Effector memory CD4-positive, alpha-beta T cell (primary cell): ENCODE results near the gene RHOBTB1.

Source experiments
- DNase-seq, 3 donors: peaks; one replicate each; pipeline ENCODE4 v3.0.0-alpha.2; 2020
- H3K27ac ChIP-seq: 2 replicates; pipeline ENCODE4 v1.7.0; 2013; ENCODE audit warnings: mild to moderate bottlenecking, low read length, moderate library complexity; ENCODE audit not compliant: insufficient read depth, poor library complexity, severe bottlenecking
- H3K27me3 ChIP-seq: replicated peaks from 2 replicates; pipeline ENCODE4 v1.7.0; 2013; ENCODE audit warnings: mild to moderate bottlenecking, low read length; ENCODE audit not compliant: insufficient read depth, control insufficient read depth, poor library complexity, severe bottlenecking
- H3K36me3 ChIP-seq: 2 replicates; pipeline ENCODE4 v1.7.0; 2013; ENCODE audit warnings: mild to moderate bottlenecking, low read length, moderate library complexity; ENCODE audit not compliant: control insufficient read depth, insufficient read depth
- H3K4me1 ChIP-seq: 2 replicates; pipeline ENCODE4 v1.7.0; 2013; ENCODE audit warnings: low read length, mild to moderate bottlenecking; ENCODE audit not compliant: control insufficient read depth, insufficient read depth, poor library complexity, severe bottlenecking
- H3K4me3 ChIP-seq: 2 replicates; pipeline ENCODE4 v1.7.0; 2013; ENCODE audit warnings: low read length, low read depth, mild to moderate bottlenecking; ENCODE audit not compliant: insufficient read depth, poor library complexity, severe bottlenecking
- H3K9me3 ChIP-seq: 2 replicates; pipeline ENCODE4 v1.7.0; 2013; ENCODE audit warnings: mild to moderate bottlenecking, low read length, moderate library complexity; ENCODE audit not compliant: control insufficient read depth

The RHOBTB1 gene

DNA sequence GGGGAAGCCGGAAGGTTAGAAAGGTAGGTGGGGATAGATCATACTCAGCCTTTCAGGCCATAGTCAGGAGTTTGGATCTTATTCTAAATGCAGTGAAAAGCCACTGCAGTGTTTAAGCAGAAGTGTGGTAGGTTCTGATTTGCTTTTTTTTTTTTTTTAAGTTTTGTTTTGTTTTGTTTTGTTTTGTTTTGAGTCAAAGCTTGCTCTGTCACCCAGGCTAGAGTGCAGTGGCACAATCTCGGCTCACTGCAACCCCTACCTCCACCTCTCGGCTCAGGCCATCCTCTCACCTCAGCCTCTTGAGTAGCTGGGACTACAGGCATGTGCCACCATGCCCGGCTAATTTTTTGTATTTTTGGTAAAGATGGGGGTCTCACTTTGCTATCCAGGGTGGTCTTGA, 23.5 kb downstream of the RHOBTB1 start:
- no peaks in the 10 kb centered on the region for H3K9me3 ChIP-seq
- no peak overlapping the region for H3K27ac ChIP-seq
- H3K27me3 ChIP-seq: no peaks in the 10 kb centered on the region
- no peak for DNase-seq
- no peak overlapping the region for H3K4me3 ChIP-seq
- no peaks in the 10 kb centered on the region for H3K36me3 ChIP-seq
- H3K4me1 ChIP-seq: no peaks in the 10 kb centered on the region

DNA sequence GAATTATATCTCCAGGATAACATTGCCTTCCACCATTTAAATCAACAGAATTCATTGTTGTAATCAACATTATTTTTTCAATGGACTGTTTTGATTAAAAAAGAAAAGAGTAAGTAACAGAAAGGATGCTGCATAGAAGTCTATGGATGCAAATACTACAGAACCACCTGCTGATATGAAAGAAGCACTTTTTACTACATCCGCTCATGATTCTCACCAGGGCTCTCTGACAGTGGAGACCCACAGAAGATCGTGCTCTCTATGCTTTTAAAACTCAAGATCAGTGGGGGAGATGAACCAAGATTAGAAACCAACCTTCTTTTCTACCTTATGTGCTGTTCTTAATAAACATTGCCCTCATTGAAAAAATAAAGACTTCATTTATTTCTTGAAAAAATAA, 24.4 kb downstream of the RHOBTB1 start:
- no peaks in the 10 kb centered on the region for H3K27me3 ChIP-seq
- no peaks in the 10 kb centered on the region for H3K36me3 ChIP-seq
- H3K4me1 ChIP-seq: no peaks in the 10 kb centered on the region
- no peak overlapping the region for H3K27ac ChIP-seq
- H3K4me3 ChIP-seq: no peak overlapping the region
- no peaks in the 10 kb centered on the region for H3K9me3 ChIP-seq
- no peak for DNase-seq

DNA sequence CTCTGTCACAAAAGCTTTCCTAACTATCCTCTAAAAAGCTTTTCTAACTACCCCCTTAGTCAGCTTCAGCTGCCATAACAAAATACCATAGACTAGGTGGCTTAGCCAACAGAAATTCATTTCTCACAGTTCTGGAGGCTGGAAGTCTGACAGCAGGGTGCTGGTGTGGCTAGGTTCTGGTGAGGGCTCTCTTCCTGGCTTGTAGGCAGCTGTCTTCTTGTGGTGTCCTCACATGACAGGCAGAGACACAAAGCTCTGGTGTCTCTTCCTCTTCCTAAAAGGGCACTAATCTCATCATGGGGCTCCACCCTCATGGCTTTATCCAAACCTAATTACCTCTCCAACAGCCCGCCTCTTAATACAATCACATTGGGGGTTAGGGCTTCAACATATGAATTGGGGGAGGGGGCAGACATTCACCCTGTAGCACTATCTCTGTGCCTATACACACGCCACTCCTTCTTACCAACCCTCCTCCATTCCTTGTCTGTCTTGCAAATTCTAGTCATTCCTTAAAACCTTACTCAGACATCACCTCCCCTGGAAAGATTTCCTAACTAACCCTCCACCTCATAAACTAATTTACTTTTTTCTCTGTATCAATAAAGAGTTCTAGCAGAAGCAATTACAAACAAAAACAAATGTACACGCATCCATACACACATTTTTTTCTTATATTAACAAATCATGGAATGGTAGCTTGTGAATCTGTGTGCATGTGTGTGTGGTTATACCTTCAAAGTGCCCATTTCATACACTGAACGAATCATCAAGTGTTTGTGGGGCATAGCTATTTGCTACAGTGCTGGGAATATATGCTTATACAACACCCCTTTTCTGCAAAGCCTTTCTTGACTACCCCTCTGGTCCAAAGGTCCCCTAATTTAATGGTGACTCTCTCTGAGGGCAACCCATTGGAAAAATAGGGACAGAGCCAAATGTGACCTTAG, 26.4 kb downstream of the RHOBTB1 start:
- H3K36me3 ChIP-seq: no peaks in the 10 kb centered on the region
- H3K4me1 ChIP-seq: no peaks in the 10 kb centered on the region
- no peaks in the 10 kb centered on the region for H3K9me3 ChIP-seq
- no peak overlapping the region for H3K4me3 ChIP-seq
- no peak overlapping the region for H3K27ac ChIP-seq
- H3K27me3 ChIP-seq: no peaks in the 10 kb centered on the region
- no peak for DNase-seq

DNA sequence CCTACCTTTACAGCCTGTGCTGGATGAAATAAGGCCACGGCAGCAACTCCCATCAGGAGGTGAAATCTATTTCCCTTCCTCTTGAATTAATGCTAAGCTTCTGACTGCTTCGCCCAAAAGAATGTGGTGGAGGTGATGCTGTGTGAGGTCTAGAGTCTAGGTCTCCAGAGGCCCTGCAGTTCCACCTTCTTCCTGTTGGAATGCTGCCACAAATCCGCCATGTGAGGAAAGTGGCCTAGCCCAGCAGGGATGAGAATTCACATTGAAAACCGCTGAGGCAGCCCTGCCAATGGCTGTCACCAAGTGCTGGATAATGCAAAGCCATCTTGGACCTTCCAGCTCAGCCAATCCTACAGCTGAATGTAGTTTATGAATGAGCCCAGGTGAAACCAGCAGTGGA, 28.0 kb downstream of the RHOBTB1 start:
- H3K4me1 ChIP-seq: no peaks in the 10 kb centered on the region
- no peaks in the 10 kb centered on the region for H3K9me3 ChIP-seq
- H3K4me3 ChIP-seq: no peak overlapping the region
- DNase-seq: no peak
- H3K27me3 ChIP-seq: no peaks in the 10 kb centered on the region
- H3K27ac ChIP-seq: no peak overlapping the region
- H3K36me3 ChIP-seq: no peaks in the 10 kb centered on the region

DNA sequence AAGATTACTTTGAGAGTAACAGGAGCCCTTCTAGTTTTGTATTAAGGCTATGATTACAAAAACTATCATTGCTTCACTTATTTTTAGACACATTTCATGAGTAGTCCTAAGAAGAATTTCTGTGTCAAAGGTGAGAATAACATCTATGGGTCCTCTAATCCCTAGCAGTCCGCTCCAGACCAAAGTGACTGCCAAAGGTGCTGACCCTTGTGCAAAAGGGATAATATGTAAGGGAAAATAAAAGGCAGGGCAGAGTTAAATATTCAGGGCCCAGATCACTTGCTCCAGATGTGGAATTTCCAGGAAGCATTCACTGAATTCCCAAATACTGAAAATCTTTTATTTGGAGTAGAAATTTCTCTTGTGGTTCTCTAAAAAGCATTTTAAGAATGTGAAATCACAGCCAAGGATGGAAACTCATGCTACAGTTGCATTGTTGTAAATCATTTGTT, 29.3 kb downstream of the RHOBTB1 start:
- H3K27ac ChIP-seq: no peak overlapping the region
- DNase-seq: no peak

DNA sequence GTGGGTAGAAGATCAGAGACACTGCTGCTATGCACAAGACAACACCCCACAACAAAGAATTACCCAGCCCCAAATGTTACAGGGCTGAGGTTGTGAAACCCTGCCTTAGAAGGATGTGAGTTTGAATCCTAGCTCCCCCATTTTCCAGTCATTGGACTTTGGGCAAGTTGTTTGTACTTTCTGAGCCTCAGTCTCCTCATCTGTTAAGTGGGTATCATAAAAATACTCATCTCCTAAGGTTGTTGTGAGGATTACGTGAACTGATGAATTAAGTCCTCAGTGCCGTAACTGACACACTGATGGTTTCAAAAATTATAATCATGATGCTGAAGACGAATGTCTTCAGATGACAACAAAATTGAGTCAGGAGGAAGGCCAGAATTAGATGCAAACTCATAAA, 30.3 kb downstream of the RHOBTB1 start:
- H3K9me3 ChIP-seq: no peaks in the 10 kb centered on the region
- H3K27ac ChIP-seq: no peak overlapping the region
- H3K36me3 ChIP-seq: no peaks in the 10 kb centered on the region
- DNase-seq: no peak
- no peaks in the 10 kb centered on the region for H3K27me3 ChIP-seq
- no peaks in the 10 kb centered on the region for H3K4me1 ChIP-seq
- no peak overlapping the region for H3K4me3 ChIP-seq

More for the DNA sequence above, 29.3 kb downstream of the RHOBTB1 start:
- H3K27me3 ChIP-seq: no peaks in the 10 kb centered on the region
- H3K36me3 ChIP-seq: no peaks in the 10 kb centered on the region
- H3K4me1 ChIP-seq: no peaks in the 10 kb centered on the region
- no peak overlapping the region for H3K4me3 ChIP-seq
- H3K9me3 ChIP-seq: no peaks in the 10 kb centered on the region

DNA sequence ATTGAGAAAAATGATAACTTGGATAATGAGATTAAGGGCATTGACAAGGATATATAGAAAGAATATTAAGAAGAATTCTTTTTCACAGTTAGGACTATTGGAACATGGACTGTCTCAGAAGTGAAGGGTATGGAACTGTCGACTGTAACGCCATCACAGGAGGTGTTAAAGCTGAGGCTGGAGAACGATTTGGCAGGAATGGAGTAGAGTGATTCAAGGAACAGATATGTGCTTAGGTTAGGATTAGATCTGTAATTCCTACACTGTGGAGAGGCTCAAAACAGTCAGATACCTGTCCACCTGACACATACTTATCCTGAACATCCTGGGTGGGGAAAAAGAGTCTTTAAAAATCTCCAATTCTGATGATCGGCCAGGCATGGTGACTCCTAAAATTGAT, 30.9 kb downstream of the RHOBTB1 start:
- Histone ChIP-seq H3K27me3 (no peaks in the 10 kb centered on the region), H3K36me3 (no peaks in the 10 kb centered on the region), H3K9me3 (no peaks in the 10 kb centered on the region), H3K27ac (no peak overlapping the region), H3K4me1 (no peaks in the 10 kb centered on the region), H3K4me3 (no peak overlapping the region)
- DNase-seq: no peak

DNA sequence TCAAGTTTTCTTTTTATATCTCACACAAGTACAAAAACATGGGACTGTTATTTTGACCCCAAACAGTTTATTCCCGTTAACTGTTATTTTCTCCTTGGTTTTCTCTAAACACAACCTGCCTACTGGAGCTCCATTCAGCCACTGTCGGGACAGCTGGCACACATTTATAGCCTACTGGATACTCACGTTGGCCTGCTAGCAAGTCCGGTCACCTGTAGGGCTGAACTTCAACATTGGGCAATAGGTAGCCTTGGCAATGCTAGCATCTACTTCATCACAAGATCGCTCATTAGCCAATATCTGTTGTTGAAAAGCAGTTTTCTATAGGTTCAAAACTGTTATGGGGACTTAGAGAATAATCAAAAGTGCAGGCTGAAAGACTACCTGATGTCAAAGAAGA, 32.3 kb downstream of the RHOBTB1 start:
- Histone ChIP-seq H3K36me3 (no peaks in the 10 kb centered on the region), H3K27me3 (no peaks in the 10 kb centered on the region), H3K9me3 (no peaks in the 10 kb centered on the region)

DNA sequence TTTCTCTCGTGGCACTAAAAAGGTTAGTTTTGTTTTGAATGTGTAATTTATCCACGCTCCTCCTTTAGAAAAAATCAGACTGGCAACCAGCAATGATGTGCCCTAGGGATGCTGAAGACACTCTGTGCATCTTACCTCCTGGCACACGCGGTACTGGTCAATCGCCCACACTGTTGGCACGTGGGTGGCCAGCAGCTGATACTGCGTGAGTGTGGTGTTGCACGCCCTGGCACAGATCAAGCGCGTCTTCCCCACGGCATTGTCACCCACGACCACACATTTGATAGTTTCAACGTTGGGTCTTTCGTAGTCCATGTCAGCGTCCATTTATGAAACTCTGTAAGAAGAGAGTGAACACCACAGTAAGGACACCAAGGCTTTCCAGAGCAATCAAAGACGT, 32.8 kb downstream of the RHOBTB1 start:
- Histone ChIP-seq H3K4me1 (no peaks in the 10 kb centered on the region), H3K9me3 (no peaks in the 10 kb centered on the region), H3K27me3 (no peaks in the 10 kb centered on the region), H3K36me3 (no peaks in the 10 kb centered on the region), H3K4me3 (no peak overlapping the region), H3K27ac (no peak overlapping the region)
- DNase-seq: no peak

More for the DNA sequence above, 32.3 kb downstream of the RHOBTB1 start:
- Histone ChIP-seq H3K27ac (no peak overlapping the region), H3K4me1 (no peaks in the 10 kb centered on the region), H3K4me3 (no peak overlapping the region)
- no peak for DNase-seq

DNA sequence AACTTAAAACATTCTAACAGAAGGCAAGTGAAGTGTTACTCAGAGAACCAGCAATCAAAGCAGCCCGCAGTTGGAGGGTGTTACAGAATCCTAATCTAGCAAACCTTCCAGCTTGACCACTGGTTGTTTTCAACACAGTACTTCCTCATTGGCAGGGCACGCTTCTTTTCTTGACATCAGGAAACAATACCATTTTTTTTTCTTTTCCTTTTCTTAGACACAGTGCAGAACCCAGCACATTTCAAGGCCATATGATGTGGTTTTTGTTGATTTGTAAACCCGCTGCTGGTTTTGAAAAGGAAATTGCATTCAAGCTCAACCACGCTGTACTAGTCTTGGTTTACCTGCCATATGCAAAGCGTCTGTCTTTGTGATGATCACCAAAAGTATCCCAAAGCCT, 33.4 kb downstream of the RHOBTB1 start:
- Histone ChIP-seq H3K27me3 (no peaks in the 10 kb centered on the region), H3K4me1 (no peaks in the 10 kb centered on the region), H3K36me3 (no peaks in the 10 kb centered on the region), H3K27ac (no peak overlapping the region), H3K9me3 (no peaks in the 10 kb centered on the region), H3K4me3 (no peak overlapping the region)
- no peak for DNase-seq
